HepG2 (cell line): Measurements from ENCODE around the gene UBL5. TPM values are rescaled to one million over a fixed set of nuclear protein-coding genes. Genes with fewer than 3 reads are reported as not detected.
A peak's percentile ranks its signal among the peaks of the same experiment; 100 is the strongest.

Experiments
- ATF6 ChIP-seq: sonication (generic); formaldehyde crosslinking; conservative IDR thresholded peaks from 2 replicates; pipeline ENCODE4 v1.4.0; 2020; ENCODE audit warnings: missing genetic modification reagents
- ERF ChIP-seq: IDR thresholded peaks from 2 replicates; pipeline ENCODE4 v1.6.1; 2018; ENCODE audit warnings: missing biosample characterization, missing genetic modification reagents
- FOXC1 ChIP-seq: sonication (generic); formaldehyde crosslinking; IDR thresholded peaks from 2 replicates; pipeline ENCODE4 v1.8.0; 2022; ENCODE audit warnings: mild to moderate bottlenecking, missing genetic modification reagents, borderline replicate concordance
- FOXM1 ChIP-seq: sonication (generic); formaldehyde crosslinking; IDR thresholded peaks from 2 replicates; pipeline ENCODE4 v1.5.0; 2020; ENCODE audit warnings: missing genetic modification reagents
- HNF1A ChIP-seq, 2 experiments: sonication (generic) in 1 of 2; formaldehyde crosslinking in 1 of 2; IDR thresholded peaks; 2 replicates each; pipeline versions ENCODE4 v1.4.0 to v1.6.1; 2016 to 2020; ENCODE audit warnings: borderline replicate concordance in 1 of 2, low read depth in 1 of 2, mild to moderate bottlenecking in 1 of 2, missing genetic modification reagents in 1 of 2
- ISX ChIP-seq: sonication (generic); formaldehyde crosslinking; conservative IDR thresholded peaks from 2 replicates; pipeline ENCODE4 v1.5.0; 2020; ENCODE audit warnings: missing genetic modification reagents
- SRSF4 ChIP-seq: fragments of 200-400 bp; formaldehyde crosslinking; IDR thresholded peaks from one replicate; pipeline ENCODE4 v1.6.1; 2018; ENCODE audit warnings: mild to moderate bottlenecking, low read depth, low read length, moderate library complexity; ENCODE audit not compliant: poor library complexity, severe bottlenecking
- ZNF10 ChIP-seq: sonication (generic); formaldehyde crosslinking; IDR thresholded peaks from 2 replicates; pipeline ENCODE4 v1.4.0; 2020; ENCODE audit warnings: mild to moderate bottlenecking, low read depth, missing genetic modification reagents, borderline replicate concordance
- ZNF205 ChIP-seq: IDR thresholded peaks from 2 replicates; pipeline ENCODE4 v1.6.1; 2018; ENCODE audit warnings: missing biosample characterization, missing genetic modification reagents
- ZNF329 ChIP-seq: sonication (generic); formaldehyde crosslinking; IDR thresholded peaks from 2 replicates; pipeline ENCODE4 v1.9.0; 2021; ENCODE audit warnings: low read depth, mild to moderate bottlenecking, missing genetic modification reagents
- ZNF350 ChIP-seq: sonication (generic); formaldehyde crosslinking; IDR thresholded peaks from 2 replicates; pipeline ENCODE4 v1.4.0; 2020; ENCODE audit warnings: mild to moderate bottlenecking, low read depth, missing genetic modification reagents, borderline replicate concordance
- ZNF383 ChIP-seq: sonication (generic); formaldehyde crosslinking; IDR thresholded peaks from 2 replicates; pipeline ENCODE4 v1.4.0; 2020; ENCODE audit warnings: missing genetic modification reagents, mild to moderate bottlenecking, borderline replicate concordance
- ZNF558 ChIP-seq: sonication (generic); formaldehyde crosslinking; IDR thresholded peaks from 2 replicates; pipeline ENCODE4 v1.9.0; 2022; ENCODE audit warnings: mild to moderate bottlenecking, missing genetic modification reagents, borderline replicate concordance
- ZNF7 ChIP-seq: IDR thresholded peaks from 2 replicates; pipeline ENCODE4 v1.6.1; 2016; ENCODE audit warnings: missing biosample characterization, missing genetic modification reagents
- ZNF749 ChIP-seq: sonication (generic); formaldehyde crosslinking; IDR thresholded peaks from 2 replicates; pipeline ENCODE4 v1.8.0; 2022; ENCODE audit warnings: mild to moderate bottlenecking, missing genetic modification reagents, moderate library complexity, borderline replicate concordance
- ZNF768 ChIP-seq: sonication (generic); formaldehyde crosslinking; IDR thresholded peaks from 2 replicates; pipeline ENCODE4 v1.4.0; 2020; ENCODE audit warnings: missing genetic modification reagents
- polyA plus RNA-seq, 8 experiments: library from polyadenylated mRNA; depleted of rRNA in 3 of 8; stranded (reverse) in 7 of 8; unstranded in 1 of 8; fragments of >200 nt; fragmentation: Illumina TruSeq in 4 of 8; extraction: Trizol in 4 of 8; gene quantifications; 2 replicates each; pipeline versions ENCODE4 v1.2.1 to v1.2.3, GENCODE V29; 2011 to 2016; ENCODE audit warnings: low read depth in 4 of 8, missing spikeins in 1 of 8, mixed read lengths in 1 of 8; ENCODE audit not compliant: insufficient read depth in 1 of 8
- total RNA-seq, 5 experiments: library from RNA; depleted of rRNA; stranded (reverse); fragments of >200 nt; fragmentation: Illumina TruSeq; extraction: Trizol; gene quantifications; 2 replicates each; pipeline ENCODE4 v1.2.3, GENCODE V29; 2016; ENCODE audit warnings: low read depth in 1 of 5
- TF ChIP-seq, protein P1 (sequence below): sonication (generic); formaldehyde crosslinking; IDR thresholded peaks from 2 replicates; pipeline ENCODE4 v1.4.0; 2020; ENCODE audit warnings: missing genetic modification reagents
- TF ChIP-seq, protein P2 (sequence below): IDR thresholded peaks from 2 replicates; pipeline ENCODE4 v1.6.1; 2016; ENCODE audit warnings: missing genetic modification reagents, missing compliant biosample characterization

UBL5 gene
- total and polyA plus RNA-seq, 2 of the 13 experiments (the other 11 are each of a cell fraction or from before 2014, with no cell fraction given) = 373 to 487 TPM

GRCh38 chr19:9818734-9819595 is 8.8 kb upstream of the UBL5 start, which contains the start of gene FBXL12 (continued):
- TF ChIP-seq ZNF558 (CRISPR knock-in tag) = no peak
- no peak for TF ChIP-seq ZNF383 (CRISPR knock-in tag)
- no peak for TF ChIP-seq ZNF7 (CRISPR knock-in tag)
- no peak for TF ChIP-seq SRSF4
- TF ChIP-seq ZNF329 = no peak
- peak; percentile 79; the same call in 1 of the 2 replicates for TF ChIP-seq ATF6
- TF ChIP-seq FOXM1 (CRISPR knock-in tag) = no peak
- no peak for TF ChIP-seq HNF1A (IDR thresholded peaks at IDR 0.05; ENCODE audit: low read depth)
- peak; percentile 42; the same call in 1 of the 2 replicates for TF ChIP-seq HNF1A (CRISPR knock-in tag; IDR thresholded peaks at IDR 0.05; ENCODE audit: borderline replicate concordance)
- TF ChIP-seq FOXC1 (CRISPR knock-in tag) = peak; percentile 90; the same call in 1 of the 2 replicates
- 0 out of 2 replicates have a peak, but pooled peaks have one; percentile 11 for TF ChIP-seq ZNF205
- TF ChIP-seq, protein P1, sequence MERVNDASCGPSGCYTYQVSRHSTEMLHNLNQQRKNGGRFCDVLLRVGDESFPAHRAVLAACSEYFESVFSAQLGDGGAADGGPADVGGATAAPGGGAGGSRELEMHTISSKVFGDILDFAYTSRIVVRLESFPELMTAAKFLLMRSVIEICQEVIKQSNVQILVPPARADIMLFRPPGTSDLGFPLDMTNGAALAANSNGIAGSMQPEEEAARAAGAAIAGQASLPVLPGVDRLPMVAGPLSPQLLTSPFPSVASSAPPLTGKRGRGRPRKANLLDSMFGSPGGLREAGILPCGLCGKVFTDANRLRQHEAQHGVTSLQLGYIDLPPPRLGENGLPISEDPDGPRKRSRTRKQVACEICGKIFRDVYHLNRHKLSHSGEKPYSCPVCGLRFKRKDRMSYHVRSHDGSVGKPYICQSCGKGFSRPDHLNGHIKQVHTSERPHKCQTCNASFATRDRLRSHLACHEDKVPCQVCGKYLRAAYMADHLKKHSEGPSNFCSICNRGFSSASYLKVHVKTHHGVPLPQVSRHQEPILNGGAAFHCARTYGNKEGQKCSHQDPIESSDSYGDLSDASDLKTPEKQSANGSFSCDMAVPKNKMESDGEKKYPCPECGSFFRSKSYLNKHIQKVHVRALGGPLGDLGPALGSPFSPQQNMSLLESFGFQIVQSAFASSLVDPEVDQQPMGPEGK (CRISPR knock-in tag) = peak; percentile 41; the same call in 1 of the 2 replicates
- TF ChIP-seq ISX (CRISPR knock-in tag) = no peak
- TF ChIP-seq ERF (CRISPR knock-in tag) = peak; percentile 78
- peak; percentile 32; the same call in 1 of the 2 replicates for TF ChIP-seq ZNF768 (CRISPR knock-in tag)
- TF ChIP-seq ZNF749 (CRISPR knock-in tag) = no peak
- TF ChIP-seq, protein P2, sequence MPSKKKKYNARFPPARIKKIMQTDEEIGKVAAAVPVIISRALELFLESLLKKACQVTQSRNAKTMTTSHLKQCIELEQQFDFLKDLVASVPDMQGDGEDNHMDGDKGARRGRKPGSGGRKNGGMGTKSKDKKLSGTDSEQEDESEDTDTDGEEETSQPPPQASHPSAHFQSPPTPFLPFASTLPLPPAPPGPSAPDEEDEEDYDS (CRISPR knock-in tag) = peak; percentile 92
- TF ChIP-seq ZNF350 = peak; percentile 96
- TF ChIP-seq ZNF10 (CRISPR knock-in tag) = no peak
